HEK293T (cell line): Measurements from ENCODE around the gene ADGRG1.

Source experiments
- CTCF ChIA-PET: fragments of 350-600 bp; formaldehyde crosslinking; extraction: SDS; loops from one replicate; lab custom pipeline; 2021; ENCODE audit warnings: antibody characterized with exemption, inconsistent platforms; lab: Yijun Ruan, JAX
- POLR2A ChIA-PET: fragments of 350-600 bp; formaldehyde crosslinking; extraction: SDS; loops from one replicate; lab custom pipeline; 2020; ENCODE audit warnings: antibody characterized with exemption, inconsistent platforms; lab: Yijun Ruan, JAX
- DNase-seq: peaks from one replicate; pipeline ENCODE4 v3.0.0; 2012; ENCODE audit warnings: mixed read lengths; ENCODE audit errors: extremely low spot score
- ARNT ChIP-seq: fragments of 450-650 bp; IDR thresholded peaks from 2 replicates; pipeline ENCODE4 v1.6.1; 2017; ENCODE audit warnings: mild to moderate bottlenecking
- BHLHE40 ChIP-seq: fragments of 450-650 bp; IDR thresholded peaks from 2 replicates; pipeline ENCODE4 v1.6.1; 2016; ENCODE audit warnings: mild to moderate bottlenecking, moderate library complexity, borderline replicate concordance
- CTBP1 ChIP-seq: fragments of 450-650 bp; IDR thresholded peaks from 2 replicates; pipeline ENCODE4 v1.6.1; 2016; ENCODE audit warnings: borderline replicate concordance
- ELF4 ChIP-seq: fragments of 450-650 bp; IDR thresholded peaks from 2 replicates; pipeline ENCODE4 v1.6.1; 2017; ENCODE audit warnings: antibody characterized with exemption
- FOXA1 ChIP-seq: fragments of 450-650 bp; IDR thresholded peaks from 2 replicates; pipeline ENCODE4 v1.6.1; 2016; ENCODE audit warnings: mild to moderate bottlenecking
- FOXK2 ChIP-seq: fragments of 450-650 bp; IDR thresholded peaks from 2 replicates; pipeline ENCODE4 v1.6.1; 2016; ENCODE audit warnings: mild to moderate bottlenecking
- FOXM1 ChIP-seq: fragments of 450-650 bp; IDR thresholded peaks from 2 replicates; pipeline ENCODE4 v1.6.1; 2017; ENCODE audit warnings: mild to moderate bottlenecking, borderline replicate concordance
- HDGF ChIP-seq: fragments of 450-650 bp; IDR thresholded peaks from 2 replicates; pipeline ENCODE4 v1.6.1; 2017; ENCODE audit warnings: antibody characterized with exemption, borderline replicate concordance
- L3MBTL2 ChIP-seq: fragments of 450-650 bp; conservative IDR thresholded peaks from 2 replicates; pipeline ENCODE4 v1.6.1; 2016; ENCODE audit warnings: mild to moderate bottlenecking
- LEF1 ChIP-seq: fragments of 450-650 bp; IDR thresholded peaks from 2 replicates; pipeline ENCODE4 v1.6.1; 2017; ENCODE audit warnings: mild to moderate bottlenecking, borderline replicate concordance
- NFRKB ChIP-seq: fragments of 450-650 bp; IDR thresholded peaks from 2 replicates; pipeline ENCODE4 v1.6.1; 2016; ENCODE audit warnings: mild to moderate bottlenecking, moderate library complexity
- SP1 ChIP-seq: fragments of 450-650 bp; IDR thresholded peaks from 2 replicates; pipeline ENCODE4 v1.6.1; 2017
- SUZ12 ChIP-seq: fragments of 450-650 bp; IDR thresholded peaks from 2 replicates; pipeline ENCODE4 v1.6.1; 2016; ENCODE audit warnings: mild to moderate bottlenecking
- TARDBP ChIP-seq: fragments of 450-650 bp; IDR thresholded peaks from 2 replicates; pipeline ENCODE4 v1.6.1; 2016
- ZNF384 ChIP-seq: fragments of 450-650 bp; IDR thresholded peaks from 2 replicates; pipeline ENCODE4 v1.6.1; 2016
- TF ChIP-seq, protein P1 (sequence below): fragments of 450-650 bp; IDR thresholded peaks from 2 replicates; pipeline ENCODE4 v1.6.1; 2016

Gene ADGRG1

DNA sequence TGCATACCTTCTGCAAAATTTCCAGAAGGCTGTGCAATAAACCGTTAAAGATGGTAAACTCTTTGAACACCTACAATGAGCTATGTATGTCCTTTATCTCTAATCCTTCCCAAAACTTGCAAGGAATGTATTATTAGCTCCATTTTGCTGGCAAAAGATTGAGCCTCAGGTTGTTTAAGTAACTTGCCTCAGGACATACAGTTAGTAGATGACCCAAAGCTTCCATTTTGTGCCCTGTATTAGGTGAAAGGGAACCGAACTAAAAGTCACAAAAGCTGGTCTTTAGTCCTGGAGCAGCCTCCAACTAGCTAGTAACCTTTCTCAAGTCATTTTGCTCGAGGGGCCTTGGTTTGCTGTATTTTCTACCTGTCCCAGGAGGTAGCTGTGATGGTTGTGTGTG lies 44.0 kb downstream of the ADGRG1 start:
- ChIA-PET CTCF (no interaction called here), POLR2A (interaction anchor here (1.6 kb wide), 1 partner anchor 63 kb away, joined by 5 read pairs; no protein-coding TSS in a partner anchor)
- DNase-seq, result no peak
- TF ChIP-seq, protein P1, sequence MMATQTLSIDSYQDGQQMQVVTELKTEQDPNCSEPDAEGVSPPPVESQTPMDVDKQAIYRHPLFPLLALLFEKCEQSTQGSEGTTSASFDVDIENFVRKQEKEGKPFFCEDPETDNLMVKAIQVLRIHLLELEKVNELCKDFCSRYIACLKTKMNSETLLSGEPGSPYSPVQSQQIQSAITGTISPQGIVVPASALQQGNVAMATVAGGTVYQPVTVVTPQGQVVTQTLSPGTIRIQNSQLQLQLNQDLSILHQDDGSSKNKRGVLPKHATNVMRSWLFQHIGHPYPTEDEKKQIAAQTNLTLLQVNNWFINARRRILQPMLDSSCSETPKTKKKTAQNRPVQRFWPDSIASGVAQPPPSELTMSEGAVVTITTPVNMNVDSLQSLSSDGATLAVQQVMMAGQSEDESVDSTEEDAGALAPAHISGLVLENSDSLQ, result no peak
- TF ChIP-seq ARNT (no peak), L3MBTL2 (no peak)

DNA sequence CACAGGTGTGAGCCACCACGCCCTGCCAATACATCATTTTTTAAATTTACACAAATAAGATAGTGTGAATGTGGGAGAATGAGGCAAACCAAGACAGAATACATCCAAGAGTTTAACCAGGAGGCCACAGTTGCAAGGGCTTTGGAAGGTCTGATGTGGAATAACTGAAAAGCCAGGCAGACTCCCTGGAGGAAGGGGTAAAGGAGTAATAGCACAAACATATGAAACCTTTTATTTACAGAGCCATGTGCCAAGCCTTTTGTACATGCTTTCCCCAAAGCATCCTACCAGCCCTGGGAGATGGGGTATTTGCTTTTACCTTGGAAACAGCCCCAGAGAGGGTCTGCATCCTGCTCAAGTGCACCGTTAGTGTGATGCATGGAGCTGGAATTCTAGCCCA lies 44.4 kb downstream of the ADGRG1 start:
- ChIA-PET CTCF (no interaction called here), POLR2A (interaction anchor here (1.6 kb wide), 1 partner anchor 62 kb away, joined by 5 read pairs; no protein-coding TSS in a partner anchor)
- no peak for TF ChIP-seq TARDBP
- no peak for TF ChIP-seq LEF1
- TF ChIP-seq BHLHE40, result no peak
- no peak for TF ChIP-seq NFRKB
- TF ChIP-seq L3MBTL2, result no peak
- no peak for TF ChIP-seq CTBP1
- no peak for DNase-seq

DNA sequence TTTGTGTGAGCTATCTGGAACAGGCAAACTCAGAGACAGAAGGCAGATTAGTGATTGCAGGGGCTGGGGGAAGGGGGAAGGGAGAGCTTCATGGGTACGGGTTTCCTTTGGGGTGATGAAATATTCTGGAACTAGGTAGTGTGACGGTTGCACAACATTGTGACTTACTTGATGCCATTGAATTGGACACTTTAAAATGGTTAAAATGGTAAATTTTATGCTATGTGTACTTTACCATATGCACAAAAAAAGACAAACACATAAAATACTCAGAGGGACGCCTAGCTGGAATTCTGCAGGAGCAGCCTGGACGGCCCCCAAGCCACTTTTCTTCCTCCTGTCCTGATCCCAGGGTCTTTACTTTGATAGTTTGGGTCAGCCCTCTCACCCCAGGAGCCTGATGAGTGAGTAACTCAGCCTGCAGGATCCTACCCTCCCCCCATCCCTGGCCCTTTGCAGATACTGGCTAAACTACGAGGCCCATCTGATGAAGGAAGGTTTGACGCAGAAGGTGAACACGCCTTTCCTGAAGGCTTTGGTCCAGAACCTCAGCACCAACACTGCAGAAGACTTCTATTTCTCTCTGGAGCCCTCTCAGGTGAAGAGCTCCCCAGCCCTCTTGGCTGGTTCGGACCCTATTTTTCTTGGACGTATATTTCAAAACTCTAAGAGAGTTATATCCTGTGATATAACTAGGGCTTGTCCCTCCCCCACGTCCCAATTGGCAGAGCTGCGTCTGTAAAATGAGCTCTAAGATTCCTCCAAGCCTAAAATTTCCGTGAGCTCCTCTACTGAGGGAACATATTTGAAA lies 47.5 kb downstream of the ADGRG1 start:
- no peak for TF ChIP-seq BHLHE40
- no peak for TF ChIP-seq SUZ12
- TF ChIP-seq TARDBP, result no peak
- TF ChIP-seq FOXA1, result no peak
- TF ChIP-seq FOXM1, result no peak
- no peak for TF ChIP-seq ZNF384
- TF ChIP-seq SP1, result no peak
- no peak for TF ChIP-seq ARNT
- TF ChIP-seq CTBP1, result no peak
- TF ChIP-seq LEF1, result no peak
- TF ChIP-seq ELF4, result no peak
- TF ChIP-seq NFRKB, result no peak
- TF ChIP-seq FOXK2, result no peak
- TF ChIP-seq L3MBTL2, result no peak
- no peak for TF ChIP-seq HDGF
- TF ChIP-seq, protein P1, result no peak
- no peak for DNase-seq
- ChIA-PET CTCF (interaction anchor here (0.6 to 1.0 kb wide), 2 partner anchors 15 to 26 kb away, joined by 3 read pairs; no protein-coding TSS in a partner anchor), POLR2A (interaction anchor here (1.7 kb wide), 1 partner anchor 59 kb away, joined by 9 read pairs; the partner anchor contains the start of gene KATNB1)

DNA sequence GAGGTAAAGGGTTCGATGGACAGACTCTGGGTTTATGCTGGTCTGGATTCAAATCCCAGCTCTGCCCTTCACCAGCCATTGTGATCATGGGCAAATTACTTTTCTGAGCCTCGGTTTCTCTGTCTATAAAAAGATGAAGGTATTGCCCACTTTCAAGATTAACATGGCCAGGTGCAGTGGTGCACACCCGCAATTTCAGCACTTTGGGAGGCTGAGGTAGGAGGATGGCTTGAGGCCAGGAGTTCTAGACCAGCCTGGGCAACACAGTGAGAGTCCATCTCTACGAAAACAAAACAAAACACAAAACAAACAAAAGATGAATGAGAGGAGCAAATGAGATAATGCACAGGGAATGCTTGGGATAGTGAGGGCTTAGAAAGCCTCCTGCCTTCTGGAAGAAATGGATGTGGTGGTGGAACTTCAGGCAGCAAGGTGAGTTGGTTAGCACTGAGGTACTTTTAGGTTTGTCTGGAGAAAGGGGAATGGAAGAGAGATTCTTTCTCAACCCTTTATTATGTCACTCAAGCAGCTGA lies 48.2 kb downstream of the ADGRG1 start:
- POLR2A ChIA-PET, result interaction anchor here (1.7 kb wide), 1 partner anchor 59 kb away, joined by 9 read pairs; the partner anchor contains the start of gene KATNB1
- CTCF ChIA-PET, result interaction anchor here (0.6 to 1.0 kb wide), 3 partner anchors 14 to 1076 kb away, joined by 3 read pairs; no protein-coding TSS in a partner anchor
- DNase-seq, result no peak
- TF ChIP-seq ELF4 (no peak), FOXK2 (no peak)

DNA sequence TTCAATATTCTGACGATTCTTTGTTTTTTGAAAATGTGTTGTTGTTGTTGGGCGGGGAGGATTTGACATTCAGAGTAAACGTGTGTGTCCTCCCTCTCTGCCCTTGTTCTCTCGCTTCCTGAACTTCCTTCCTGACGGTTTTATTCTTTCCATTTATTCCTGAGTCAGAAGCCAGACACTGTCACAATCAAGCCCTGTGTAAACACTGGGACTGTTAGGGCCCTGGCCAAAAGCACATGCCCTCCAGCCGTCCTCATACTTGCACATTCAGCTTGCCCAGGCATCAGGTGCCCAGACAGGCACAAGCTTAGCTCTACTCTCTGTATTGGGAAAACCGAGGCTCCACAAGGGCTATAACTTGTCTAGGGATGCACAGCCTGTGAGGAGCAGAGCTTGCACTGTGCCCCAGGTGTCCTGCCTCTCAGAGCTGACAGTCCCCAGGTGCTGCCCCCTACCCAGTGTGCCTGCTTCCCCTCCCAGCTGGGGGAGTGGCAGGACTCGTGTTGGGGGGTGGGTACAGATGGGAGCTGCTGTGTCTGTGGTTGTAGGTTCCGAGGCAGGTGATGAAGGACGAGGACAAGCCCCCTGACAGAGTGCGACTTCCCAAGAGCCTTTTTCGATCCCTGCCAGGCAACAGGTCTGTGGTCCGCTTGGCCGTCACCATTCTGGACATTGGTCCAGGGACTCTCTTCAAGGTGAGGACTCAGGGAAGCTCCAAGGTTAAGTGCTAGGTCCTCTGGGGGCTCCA lies 49.4 kb downstream of the ADGRG1 start:
- CTCF ChIA-PET, result interaction anchor here (0.7 kb wide), 1 partner anchor 1077 kb away, joined by 3 read pairs; no protein-coding TSS in a partner anchor
- DNase-seq, result no peak
- POLR2A ChIA-PET, result no interaction called here
- no peak for TF ChIP-seq FOXA1
- TF ChIP-seq NFRKB, result no peak
- TF ChIP-seq HDGF, result no peak
- TF ChIP-seq LEF1, result no peak
- no peak for TF ChIP-seq SUZ12
- TF ChIP-seq ELF4, result no peak
- TF ChIP-seq, protein P1, result no peak
- TF ChIP-seq L3MBTL2, result no peak

DNA sequence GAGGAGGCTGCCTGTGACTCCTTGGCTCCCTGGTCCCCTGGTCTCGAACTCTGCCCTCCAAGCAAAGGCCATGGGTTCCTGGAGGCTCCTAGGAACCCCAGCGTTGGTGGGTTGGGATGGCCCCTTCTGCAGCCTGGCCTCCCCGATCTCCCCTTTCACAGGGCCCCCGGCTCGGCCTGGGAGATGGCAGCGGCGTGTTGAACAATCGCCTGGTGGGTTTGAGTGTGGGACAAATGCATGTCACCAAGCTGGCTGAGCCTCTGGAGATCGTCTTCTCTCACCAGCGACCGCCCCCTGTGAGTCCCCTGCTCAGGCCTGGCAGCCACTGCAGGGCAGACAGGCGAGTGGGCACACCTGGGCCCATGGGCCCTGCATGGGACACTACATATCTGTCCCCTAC lies 50.6 kb downstream of the ADGRG1 start:
- TF ChIP-seq NFRKB (no peak), LEF1 (no peak), ARNT (no peak), CTBP1 (no peak), FOXK2 (no peak), FOXA1 (no peak), FOXM1 (no peak), TARDBP (no peak)
- ChIA-PET CTCF (no interaction called here), POLR2A (no interaction called here)
- DNase-seq, result no peak
